ENCODE results near the gene ATG16L2.

Gene ATG16L2

GRCh38 chr11:72814286-72815109 is at the start of gene ATG16L2:
Gene ATG16L2 (plus strand): TSS chr11:72814411. CDS start chr11:72814446, 35 bp downstream.
- DNase-seq (ENCODE audit: low read depth in 1 of 2, low spot score in 1 of 2): peak; percentile 85 to 90

GRCh38 chr11:72764503-72764902 is 49.7 kb upstream of the ATG16L2 start:
- no peak for DNase-seq (ENCODE audit: low read depth in 1 of 2, low spot score in 1 of 2)

GRCh38 chr11:72766152-72766902 is 47.9 kb upstream of the ATG16L2 start:
- no peak for DNase-seq (ENCODE audit: low read depth in 1 of 2, low spot score in 1 of 2)

GRCh38 chr11:72767203-72768062 is 46.8 kb upstream of the ATG16L2 start:
- DNase-seq (ENCODE audit: low read depth in 1 of 2, low spot score in 1 of 2): no peak

GRCh38 chr11:72768581-72768980 is 45.6 kb upstream of the ATG16L2 start:
- DNase-seq (ENCODE audit: low read depth in 1 of 2, low spot score in 1 of 2): no peak

- no peak for DNase-seq (ENCODE audit: low read depth in 1 of 2, low spot score in 1 of 2)
Measured at GRCh38 chr11:72769680-72770079, 44.5 kb upstream of the ATG16L2 start.

- DNase-seq (ENCODE audit: low read depth in 1 of 2, low spot score in 1 of 2): no peak
Measured at GRCh38 chr11:72770799-72771198, 43.4 kb upstream of the ATG16L2 start.

GRCh38 chr11:72771507-72771906 is 42.7 kb upstream of the ATG16L2 start:
- no peak for DNase-seq (ENCODE audit: low read depth in 1 of 2, low spot score in 1 of 2)

- DNase-seq (ENCODE audit: low read depth in 1 of 2, low spot score in 1 of 2): no peak
Measured at GRCh38 chr11:72772059-72772458, 42.2 kb upstream of the ATG16L2 start.

GRCh38 chr11:72773291-72773690 is 40.9 kb upstream of the ATG16L2 start:
- DNase-seq (ENCODE audit: low read depth in 1 of 2, low spot score in 1 of 2): no peak

GRCh38 chr11:72773696-72774095 is 40.5 kb upstream of the ATG16L2 start:
- DNase-seq (ENCODE audit: low read depth in 1 of 2, low spot score in 1 of 2): no peak

- DNase-seq (ENCODE audit: low read depth in 1 of 2, low spot score in 1 of 2): no peak
Measured at GRCh38 chr11:72774499-72774898, 39.7 kb upstream of the ATG16L2 start.

- DNase-seq (ENCODE audit: low read depth in 1 of 2, low spot score in 1 of 2): no peak
Measured at GRCh38 chr11:72775288-72776110, 38.7 kb upstream of the ATG16L2 start.

GRCh38 chr11:72776117-72776843 is 37.9 kb upstream of the ATG16L2 start:
- no peak for DNase-seq (ENCODE audit: low read depth in 1 of 2, low spot score in 1 of 2)

- no peak for DNase-seq (ENCODE audit: low read depth in 1 of 2, low spot score in 1 of 2)
Measured at GRCh38 chr11:72776844-72777754, 37.1 kb upstream of the ATG16L2 start.

GRCh38 chr11:72777755-72778278 is 36.4 kb upstream of the ATG16L2 start:
- DNase-seq (ENCODE audit: low read depth in 1 of 2, low spot score in 1 of 2): no peak

GRCh38 chr11:72778535-72779494 is 35.4 kb upstream of the ATG16L2 start:
- DNase-seq (ENCODE audit: low read depth in 1 of 2, low spot score in 1 of 2): no peak
